Measurements from ENCODE around the gene SAMM50.

DNA sequence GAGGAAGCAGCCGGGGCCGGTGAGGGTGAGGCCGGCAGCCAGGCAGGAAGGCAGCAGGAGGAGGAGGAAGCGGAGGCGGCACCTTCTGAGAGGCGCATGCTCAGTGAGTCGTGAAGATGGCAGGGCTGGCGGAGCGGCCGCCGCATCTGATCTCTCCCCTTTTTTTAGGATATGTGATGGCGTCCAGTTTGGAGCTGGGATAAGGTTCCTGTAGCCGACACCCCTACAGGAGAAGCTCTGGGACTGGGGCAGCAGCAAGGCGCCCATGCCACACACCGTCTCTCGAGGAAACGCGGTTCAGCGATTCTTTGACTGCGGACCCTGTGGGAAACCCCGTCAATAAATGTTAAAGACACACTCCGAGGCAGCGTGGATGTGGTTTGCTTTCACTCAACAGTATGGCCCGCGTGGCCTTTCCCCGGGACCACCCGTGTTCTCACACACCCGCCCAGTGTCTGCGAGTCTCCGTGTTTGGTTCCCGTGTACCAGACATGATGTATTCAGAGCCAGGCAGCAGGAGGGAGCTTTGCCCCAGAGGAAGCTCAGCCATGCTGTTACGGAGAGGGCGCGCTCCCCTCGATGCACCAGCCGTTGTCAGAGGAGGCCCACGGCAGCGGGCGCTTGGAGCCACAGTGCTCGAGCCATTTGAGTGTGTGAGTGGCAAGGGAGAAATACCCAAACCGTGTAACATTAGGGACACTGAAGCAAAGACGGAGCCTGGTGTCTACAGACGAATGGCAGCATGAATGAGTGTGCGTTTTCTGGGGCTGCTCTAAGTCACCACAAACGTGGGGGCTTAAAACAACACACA, 41.1 kb downstream of the SAMM50 start:
- no peak for TF ChIP-seq POLR2A (IDR thresholded peaks at IDR 0.05)
- TF ChIP-seq, protein P1, sequence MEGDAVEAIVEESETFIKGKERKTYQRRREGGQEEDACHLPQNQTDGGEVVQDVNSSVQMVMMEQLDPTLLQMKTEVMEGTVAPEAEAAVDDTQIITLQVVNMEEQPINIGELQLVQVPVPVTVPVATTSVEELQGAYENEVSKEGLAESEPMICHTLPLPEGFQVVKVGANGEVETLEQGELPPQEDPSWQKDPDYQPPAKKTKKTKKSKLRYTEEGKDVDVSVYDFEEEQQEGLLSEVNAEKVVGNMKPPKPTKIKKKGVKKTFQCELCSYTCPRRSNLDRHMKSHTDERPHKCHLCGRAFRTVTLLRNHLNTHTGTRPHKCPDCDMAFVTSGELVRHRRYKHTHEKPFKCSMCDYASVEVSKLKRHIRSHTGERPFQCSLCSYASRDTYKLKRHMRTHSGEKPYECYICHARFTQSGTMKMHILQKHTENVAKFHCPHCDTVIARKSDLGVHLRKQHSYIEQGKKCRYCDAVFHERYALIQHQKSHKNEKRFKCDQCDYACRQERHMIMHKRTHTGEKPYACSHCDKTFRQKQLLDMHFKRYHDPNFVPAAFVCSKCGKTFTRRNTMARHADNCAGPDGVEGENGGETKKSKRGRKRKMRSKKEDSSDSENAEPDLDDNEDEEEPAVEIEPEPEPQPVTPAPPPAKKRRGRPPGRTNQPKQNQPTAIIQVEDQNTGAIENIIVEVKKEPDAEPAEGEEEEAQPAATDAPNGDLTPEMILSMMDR (IDR thresholded peaks at IDR 0.05): no peak

Data from thyroid gland (tissue), 4 donors.